ENCODE results near the gene ACOT6.
A peak's percentile ranks its signal among the peaks of the same experiment; 100 is the strongest.
"Not testable (repeated sequence)": the region's sequence is repeated elsewhere in the genome, so short reads cannot be mapped to it uniquely, and the experiment has no call there.

Gene ACOT6, protein sequence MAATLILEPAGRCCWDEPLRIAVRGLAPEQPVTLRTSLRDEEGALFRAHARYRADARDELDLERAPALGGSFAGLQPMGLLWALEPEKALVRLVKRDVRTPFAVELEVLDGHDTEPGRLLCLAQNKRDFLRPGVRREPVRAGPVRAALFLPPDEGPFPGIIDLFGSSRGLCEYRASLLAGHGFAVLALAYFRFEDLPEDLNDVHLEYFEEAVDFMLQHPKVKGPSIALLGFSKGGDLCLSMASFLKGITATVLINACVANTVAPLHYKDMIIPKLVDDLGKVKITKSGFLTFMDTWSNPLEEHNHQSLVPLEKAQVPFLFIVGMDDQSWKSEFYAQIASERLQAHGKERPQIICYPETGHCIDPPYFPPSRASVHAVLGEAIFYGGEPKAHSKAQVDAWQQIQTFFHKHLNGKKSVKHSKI

DNA sequence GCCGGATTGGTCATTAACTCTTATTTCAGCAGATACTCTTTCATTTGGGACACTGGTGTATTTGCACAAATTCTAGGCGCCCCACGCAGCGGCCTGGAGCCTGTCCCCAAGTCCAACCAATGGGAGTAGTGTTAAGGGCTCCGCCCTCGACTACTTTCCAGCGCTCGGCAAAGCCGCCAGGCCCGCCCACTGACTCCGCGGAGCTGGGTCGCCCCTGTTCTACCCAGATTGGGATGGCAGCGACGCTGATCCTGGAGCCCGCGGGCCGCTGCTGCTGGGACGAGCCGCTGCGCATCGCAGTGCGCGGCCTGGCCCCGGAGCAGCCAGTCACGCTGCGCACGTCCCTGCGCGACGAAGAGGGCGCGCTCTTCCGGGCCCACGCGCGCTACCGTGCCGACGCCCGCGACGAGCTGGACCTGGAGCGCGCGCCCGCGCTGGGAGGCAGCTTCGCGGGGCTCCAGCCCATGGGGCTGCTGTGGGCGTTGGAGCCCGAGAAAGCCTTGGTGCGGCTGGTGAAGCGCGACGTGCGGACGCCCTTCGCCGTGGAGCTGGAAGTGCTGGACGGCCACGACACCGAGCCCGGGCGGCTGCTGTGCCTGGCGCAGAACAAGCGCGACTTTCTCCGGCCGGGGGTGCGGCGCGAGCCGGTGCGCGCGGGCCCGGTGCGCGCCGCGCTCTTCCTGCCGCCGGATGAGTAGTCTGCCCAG, at the start of gene ACOT6:
Gene ACOT6 (plus strand): TSS at position 179 of the 707 bp plus-strand sequence. CDS start 55 bp downstream, at position 234.
- peak; percentile 61 for DNase-seq

DNA sequence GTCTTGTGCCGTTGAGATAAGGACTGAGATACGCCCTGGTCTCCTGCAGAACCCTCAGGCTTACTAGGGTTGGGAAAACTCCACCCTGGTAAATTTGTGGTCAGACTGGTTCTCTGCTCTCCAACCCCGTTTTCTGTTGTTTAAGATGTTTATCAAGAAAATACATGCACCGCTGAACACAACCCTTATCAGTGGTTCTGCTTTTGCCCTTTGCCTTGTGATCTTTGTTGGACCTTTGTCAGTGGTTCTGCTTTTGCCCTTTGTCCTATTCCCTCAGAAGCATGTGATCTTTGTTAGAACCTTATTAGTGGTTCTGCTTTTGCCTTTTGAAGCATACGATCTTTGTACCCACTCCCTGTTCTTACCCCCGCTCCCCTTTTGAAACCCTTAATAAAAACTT, 49.6 kb upstream of the ACOT6 start:
- not testable (repeated sequence) for DNase-seq

DNA sequence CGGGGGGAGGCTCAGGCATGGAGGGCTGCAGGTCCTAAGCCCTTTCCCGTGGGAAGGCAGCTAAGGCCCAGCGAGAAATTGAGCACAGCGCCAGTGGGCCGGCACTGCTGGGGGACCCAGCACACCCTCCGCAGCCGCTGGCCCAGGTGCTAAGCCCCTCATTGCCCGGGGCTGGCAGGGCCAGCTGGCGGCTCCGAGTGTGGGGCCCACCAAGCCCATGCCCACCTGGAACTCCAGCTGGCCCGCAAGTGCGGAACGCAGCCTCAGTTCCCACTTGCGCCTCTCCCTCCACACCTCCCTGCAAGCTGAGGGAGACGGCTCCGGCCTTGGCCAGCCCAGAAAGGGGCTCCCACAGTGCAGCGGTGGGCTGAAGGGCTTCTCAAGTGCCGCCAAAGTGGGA, 45.9 kb upstream of the ACOT6 start:
- not testable (repeated sequence) for DNase-seq

DNA sequence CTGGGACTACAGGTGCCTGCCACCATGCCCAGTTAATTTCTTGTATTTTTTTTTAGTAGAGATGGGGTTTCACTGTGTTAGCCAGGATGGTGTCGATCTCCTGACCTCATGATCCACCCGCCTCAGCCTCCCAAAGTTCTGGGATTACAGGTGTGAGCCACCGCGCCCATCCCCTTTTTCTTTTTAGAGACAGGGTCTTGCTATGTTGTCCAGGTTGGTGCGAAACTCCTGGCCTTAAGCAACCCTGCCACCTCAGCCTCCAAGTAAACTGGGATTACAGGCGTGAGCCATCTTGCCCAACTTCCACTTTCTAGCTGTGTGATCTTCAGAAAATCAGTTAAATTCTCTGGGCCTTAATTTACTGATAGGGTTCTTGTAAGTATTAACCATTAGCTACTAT, 45.4 kb upstream of the ACOT6 start:
- not testable (repeated sequence) for DNase-seq

DNA sequence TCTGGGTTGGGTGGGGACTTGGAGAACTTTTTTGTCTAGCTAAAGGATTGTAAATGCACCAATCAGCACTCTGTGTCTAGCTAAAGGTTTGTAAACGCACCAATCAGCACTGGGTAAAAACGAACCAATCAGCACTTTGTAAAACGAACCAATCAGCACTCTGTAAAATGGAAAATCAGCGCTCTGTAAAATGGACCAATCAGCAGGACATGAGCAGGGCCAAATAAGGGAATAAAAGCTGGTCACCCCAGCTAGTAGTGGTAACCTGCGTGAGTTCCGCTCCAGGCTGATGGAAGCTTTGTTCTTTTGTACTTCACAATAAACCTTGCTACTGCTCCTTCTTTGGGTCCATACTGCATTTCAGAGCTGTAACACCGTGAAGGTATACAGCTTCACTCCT, 45.0 kb upstream of the ACOT6 start:
- no peak for DNase-seq

DNA sequence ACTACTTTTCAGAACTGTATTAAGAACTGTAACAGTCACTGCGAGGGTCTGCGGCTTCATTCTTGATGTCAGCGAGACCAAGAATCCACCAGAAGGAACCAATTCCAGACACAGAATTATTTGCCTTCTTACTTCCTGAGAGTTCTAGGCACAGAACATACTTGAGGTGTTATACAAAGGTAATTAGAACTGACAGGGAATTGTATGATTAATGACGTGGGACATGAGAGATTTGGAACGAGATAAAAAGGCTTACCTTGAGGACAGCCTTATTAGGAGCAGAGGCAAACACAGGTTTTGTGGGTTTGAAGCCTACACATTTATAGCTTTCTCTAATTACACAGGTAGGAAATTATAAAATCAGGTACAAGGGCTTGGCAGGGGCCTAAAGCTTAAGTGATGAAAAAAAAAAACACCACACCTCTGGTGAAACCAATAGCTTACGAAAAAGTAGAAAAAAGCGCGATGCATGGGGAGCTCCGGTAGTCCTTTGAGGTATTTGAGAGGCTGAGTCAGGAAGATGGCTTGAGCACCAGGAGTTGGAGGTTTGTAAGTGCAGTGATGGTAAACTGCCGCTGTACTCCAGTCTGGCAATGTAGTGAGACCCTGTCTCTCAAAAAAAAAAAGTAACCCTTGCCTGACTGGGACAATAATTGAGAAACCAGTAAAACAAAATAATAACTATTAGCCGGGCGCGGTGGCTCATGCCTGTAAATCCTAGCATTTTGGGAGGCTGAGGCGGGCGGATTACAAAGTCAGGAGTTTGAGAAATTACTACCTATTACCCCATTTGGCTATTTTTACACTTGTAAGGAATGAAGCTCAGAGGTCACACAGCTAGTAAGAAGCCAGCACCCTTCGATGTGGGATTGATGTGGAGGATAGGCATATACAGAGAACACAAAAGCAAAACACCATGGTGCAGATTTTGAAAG, 44.1 kb upstream of the ACOT6 start:
- DNase-seq, result no peak

DNA sequence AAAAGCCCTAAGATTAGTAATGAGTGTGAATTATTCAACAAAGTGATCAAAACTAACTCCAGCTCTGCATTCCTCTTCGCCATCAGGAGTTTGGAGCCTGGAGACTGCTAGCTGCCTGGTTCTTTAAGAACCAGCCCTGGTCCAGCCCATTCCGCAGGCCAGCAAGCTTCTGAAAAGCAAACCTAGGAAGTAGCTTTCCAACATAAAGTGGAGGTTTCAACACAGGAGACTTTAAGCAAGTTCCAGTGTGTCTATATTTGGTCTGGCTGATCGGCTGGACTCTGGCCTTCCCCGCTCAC, 43.5 kb upstream of the ACOT6 start:
- DNase-seq, result not testable (repeated sequence)

DNA sequence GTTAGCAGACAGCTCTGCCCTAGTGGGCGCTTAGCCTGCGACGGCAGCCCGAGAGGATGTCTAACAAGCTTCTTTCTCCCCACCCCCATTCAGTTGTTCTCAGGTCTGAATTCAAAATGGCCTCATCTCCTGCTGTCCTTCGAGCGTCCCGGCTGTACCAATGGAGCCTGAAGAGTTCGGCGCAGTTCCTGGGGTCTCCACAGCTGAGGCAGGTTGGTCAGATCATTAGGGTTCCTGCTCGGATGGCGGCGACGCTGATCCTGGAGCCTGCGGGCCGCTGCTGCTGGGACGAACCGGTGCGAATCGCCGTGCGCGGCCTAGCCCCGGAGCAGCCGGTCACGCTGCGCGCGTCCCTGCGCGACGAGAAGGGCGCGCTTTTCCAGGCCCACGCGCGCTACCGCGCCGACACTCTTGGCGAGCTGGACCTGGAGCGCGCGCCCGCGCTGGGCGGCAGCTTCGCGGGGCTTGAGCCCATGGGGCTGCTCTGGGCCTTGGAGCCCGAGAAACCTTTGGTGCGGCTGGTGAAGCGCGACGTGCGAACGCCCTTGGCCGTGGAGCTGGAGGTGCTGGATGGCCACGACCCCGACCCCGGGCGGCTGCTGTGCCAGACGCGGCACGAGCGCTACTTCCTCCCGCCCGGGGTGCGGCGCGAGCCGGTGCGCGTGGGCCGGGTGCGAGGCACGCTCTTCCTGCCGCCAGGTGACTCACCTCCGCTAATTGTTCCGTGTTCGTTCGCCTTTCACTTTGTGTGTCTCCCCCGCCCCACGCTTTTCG, 42.9 kb upstream of the ACOT6 start, which contains the start of gene ACOT2:
Gene ACOT2 (plus strand): TSS at position 29 of the 774 bp plus-strand sequence. CDS start 28 bp downstream, at position 57.
- peak; percentile 78 for DNase-seq

DNA sequence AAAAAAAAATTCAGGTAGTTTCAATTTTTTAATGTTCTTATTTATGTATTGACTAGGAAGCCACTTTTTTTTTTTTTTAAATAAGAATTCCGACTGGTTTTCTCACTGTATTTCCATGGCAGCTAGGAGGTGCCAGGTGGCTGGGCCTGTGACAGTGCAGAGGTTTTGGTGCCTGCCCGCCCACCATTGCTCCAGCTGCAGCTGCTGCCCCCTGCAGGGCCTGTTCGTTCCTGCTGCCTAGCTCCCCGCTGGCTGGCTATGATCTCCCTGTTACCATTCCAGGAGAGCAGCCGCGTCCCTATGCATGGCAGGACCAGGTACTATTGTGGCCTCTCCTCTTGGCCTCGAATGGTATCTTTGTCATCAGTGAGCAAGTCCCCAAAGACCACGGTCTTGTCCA, 41.4 kb upstream of the ACOT6 start:
- DNase-seq, result peak; percentile 65

DNA sequence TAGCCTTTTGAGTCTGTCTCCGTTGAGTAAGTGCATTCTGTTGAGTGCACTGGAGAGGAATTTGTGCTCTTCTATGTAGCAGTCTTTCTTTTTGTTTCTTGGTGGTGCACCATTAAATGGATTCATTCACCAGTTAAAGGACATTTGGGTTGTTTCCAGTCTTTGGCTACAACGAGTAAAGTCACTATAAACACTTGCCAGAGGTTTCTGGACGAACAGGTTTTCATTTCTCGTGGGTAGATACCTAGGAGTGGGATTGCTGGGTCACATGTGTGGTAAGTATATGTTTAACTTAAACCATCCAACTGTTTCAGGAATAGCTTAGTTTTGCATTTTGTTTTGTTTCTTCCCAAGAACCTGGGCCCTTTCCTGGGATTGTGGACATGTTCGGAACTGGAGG, 39.3 kb upstream of the ACOT6 start:
- DNase-seq, result not testable (repeated sequence)

DNA sequence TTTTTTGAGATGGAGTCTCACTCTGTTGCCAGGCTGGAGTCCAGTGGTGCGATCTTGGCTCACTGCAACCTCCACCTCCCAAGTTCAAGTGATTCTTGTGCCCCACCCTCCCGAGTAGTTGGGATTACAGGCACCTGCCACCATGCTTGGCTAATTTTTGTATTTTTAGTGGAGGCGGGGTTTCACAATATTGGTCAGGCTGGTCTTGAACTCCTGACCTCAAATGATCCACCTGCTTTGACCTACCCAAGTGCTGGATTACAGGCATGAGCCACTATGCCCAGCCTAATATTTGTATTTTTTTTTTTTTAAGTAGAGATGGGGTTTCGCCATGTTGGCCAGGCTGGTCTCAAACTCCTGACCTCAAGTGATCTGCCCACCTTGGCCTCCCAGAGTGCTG, 38.6 kb upstream of the ACOT6 start:
- not testable (repeated sequence) for DNase-seq

DNA sequence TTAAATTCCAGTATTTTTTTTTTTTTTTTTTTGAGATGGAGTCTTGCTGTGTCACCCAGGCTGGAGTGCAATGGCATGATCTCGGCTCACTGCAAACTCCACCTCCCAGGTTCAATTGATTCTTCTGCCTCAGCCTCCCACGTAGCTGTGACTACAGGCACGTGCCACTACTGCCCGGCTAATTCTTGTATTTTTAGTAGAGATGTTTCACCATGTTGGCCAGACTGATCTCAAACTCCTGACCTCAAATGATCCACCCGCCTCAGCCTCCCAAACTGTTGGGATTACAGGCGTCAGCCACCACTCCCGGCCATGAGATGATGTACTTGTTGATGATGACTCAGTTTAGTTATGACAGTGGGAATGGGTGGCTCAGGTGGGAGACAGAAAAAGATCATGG, 38.1 kb upstream of the ACOT6 start:
- DNase-seq, result not testable (repeated sequence)

DNA sequence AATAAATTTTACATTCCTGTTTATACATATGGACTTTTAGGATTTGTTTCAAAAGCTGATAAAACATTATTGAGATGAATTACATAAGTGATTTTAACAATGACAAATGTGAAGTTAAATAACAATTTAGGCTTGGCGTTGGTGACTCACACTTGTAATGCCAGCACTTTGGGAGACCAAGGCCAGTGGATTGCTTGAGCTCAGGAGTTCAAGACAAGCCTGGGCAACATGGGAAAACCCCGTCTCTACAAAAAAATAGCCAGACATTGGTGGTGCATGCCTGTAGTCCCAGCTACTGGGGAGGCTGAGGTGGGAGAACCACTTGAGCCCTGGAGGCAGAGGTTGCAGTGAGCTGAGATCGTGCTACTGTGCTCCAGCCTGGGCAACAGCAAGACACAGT, 35.9 kb upstream of the ACOT6 start:
- DNase-seq, result no peak

DNA sequence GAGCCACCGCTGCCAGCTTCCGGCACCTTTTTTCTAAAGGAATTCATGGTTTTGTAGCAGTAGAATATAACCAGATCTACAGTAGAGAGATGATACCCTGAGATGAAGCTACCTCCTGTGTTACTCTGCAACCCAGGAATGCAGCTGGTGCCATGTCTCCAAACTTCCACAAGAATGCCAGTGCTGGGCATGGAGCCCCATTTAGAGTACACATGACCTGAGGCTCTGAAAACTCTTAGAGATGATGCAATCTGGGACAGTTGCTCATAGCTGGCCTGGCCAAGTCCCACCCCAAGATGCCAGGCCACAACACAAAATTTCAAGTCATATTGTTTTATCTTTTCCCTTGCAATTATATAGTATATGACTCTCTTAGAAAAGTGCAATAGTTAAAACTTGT, 35.1 kb upstream of the ACOT6 start:
- DNase-seq, result not testable (repeated sequence)

DNA sequence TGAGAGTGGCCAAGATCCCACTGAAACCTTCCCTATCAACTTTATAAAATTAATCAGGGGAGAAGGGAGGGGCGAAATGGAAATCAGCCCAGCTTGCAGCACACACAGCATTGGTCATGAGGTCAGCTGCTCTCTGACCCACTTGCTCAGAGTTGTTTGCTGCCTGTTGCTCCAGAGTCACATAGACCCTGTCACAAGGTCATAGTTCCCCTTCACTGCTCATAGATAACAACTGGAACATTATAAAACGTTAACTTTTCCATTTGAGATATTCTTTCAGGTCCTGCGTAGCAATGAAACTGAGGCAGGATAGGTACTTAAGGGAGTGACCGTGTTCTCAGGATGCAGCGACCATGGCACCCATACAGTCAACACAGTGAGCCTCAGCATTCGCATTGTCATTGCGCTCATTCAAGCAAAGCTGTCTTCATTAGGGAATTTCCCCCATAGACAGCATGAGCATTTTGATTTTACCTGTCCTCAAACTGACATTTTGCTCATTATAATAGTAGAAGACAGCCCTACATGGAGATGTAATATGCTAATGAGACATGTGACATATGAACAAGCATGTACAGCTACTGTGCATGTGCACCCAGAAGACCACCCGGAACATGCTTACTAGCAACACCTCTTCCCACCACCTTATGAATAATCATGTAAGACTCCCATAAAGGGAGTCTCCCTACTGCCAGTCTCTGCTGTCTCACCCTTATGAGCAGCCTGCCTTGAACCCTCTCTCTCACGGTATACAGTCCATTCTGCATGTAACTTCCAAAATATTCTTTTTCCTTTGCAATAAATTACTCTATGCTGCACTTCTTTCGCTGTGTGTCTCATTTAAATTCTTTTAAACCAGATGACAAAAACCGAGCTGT, 30.0 kb upstream of the ACOT6 start:
- DNase-seq, result not testable (repeated sequence)

DNA sequence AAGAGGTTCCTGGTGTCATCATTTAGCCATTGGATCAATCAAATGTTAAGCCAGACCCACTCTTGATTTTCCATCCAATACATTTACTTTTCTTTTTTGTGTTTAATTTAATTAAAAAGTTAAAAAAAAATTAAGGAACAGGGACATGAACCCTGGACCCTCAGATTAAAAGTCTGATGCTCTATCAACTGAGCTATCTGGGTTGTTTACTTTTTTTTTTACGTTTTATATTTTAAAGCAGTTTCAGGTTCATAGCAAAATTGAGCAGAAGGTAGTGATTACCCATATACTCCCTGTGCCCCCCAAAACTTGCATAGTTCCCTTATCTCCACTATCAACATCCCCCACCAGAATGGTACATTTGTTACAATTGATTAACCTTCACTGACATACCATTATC, 23.6 kb upstream of the ACOT6 start:
- DNase-seq, result no peak

DNA sequence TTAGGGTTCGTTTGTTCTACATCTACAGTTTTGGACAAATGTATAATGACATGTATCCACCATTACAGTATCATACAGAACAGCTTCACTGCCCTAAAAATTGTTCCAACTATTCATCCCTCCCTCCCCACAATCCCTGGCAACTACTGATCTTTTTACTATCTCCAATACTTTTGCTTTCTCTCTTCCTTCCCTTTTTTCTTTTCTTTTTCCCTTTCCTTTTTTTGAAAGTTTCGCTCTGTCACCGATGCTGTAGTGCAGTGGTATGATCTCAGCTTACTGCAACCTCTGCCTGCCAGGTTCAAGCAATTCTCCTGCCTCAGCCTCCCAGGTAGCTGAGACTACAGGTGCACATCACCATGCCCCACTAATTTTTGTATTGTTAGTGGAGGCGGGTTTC, 23.2 kb upstream of the ACOT6 start:
- DNase-seq, result no peak

DNA sequence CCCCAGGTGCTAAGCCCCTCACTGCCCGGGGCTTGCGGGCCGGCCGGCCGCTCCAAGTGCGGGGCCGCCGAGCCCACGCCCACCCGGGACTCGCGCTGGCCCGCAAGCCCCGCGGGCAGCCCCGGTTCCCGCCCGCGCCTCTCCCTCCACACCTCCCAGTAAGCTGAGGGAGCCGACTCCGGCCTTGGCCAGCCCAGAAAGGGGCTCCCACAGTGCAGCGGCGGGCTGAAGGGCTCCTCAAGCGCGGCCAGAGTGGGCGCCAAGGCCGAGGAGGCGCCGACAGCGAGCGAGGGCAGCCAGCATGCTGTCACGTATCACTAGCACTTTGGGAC, 21.7 kb upstream of the ACOT6 start:
- DNase-seq, result not testable (repeated sequence)

DNA sequence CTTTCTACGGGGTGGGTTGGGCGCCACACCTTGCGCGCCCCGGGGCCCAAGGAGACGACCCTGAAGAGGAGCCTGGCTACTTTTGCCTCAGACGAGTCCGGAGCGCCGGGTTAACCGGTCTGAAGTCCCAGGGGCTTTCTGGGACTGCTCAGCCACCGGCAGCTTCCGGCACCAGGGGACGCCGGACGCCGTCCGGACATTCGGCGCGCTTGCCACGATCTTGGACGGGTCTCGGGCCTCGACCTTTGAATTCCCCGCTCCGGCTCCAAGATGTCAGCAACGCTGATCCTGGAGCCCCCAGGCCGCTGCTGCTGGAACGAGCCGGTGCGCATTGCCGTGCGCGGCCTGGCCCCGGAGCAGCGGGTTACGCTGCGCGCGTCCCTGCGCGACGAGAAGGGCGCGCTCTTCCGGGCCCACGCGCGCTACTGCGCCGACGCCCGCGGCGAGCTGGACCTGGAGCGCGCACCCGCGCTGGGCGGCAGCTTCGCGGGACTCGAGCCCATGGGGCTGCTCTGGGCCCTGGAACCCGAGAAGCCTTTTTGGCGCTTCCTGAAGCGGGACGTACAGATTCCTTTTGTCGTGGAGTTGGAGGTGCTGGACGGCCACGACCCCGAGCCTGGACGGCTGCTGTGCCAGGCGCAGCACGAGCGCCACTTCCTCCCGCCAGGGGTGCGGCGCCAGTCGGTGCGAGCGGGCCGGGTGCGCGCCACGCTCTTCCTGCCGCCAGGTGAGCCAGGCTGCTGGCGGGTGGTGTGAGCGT, 20.4 kb upstream of the ACOT6 start, which contains the start of gene ACOT4:
Gene ACOT4 (plus strand): TSS at position 184 of the 760 bp plus-strand sequence. CDS start 87 bp downstream, at position 271.
- DNase-seq, result peak; percentile 33

DNA sequence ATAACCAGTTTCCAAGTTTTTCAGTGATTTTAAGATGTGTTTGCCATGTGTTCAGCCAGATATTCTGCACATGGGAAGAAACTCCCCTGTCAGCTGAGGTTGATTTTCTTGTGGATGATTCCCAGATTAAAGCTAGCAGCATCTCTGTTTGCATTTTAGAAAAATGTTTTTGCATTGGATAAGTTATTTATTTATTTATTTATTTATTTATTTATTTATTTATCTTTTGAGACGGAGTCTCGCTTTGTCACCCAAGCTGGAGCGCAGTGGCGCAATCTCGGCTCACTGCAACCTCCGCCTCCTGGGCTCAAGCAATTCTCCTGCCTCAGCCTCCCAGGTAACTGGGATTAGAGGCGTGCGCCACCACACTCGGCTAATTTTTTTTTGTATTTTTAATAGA, 17.8 kb upstream of the ACOT6 start:
- no peak for DNase-seq

DNA sequence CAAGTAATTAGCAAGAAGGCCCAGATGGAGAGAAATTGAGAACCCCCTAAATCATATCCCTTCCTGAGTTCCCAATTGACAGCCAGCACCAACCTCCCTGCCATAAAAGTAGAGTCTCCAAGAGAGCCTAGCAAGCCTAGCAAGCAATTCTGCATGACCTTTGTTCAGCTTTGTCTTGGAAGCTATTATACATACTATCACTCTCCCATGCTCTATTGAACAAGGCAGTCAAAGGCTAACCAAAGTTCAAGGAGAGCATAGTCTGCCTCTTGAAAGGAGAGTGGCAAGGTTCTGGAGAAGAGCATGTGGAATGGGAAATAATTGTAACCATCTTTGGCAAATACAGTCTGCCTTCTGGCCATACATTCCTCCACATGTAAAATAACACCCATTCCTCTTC, 12.8 kb upstream of the ACOT6 start:
- no peak for DNase-seq
